ENCODE results near the gene IDH2.

The IDH2 gene

DNA sequence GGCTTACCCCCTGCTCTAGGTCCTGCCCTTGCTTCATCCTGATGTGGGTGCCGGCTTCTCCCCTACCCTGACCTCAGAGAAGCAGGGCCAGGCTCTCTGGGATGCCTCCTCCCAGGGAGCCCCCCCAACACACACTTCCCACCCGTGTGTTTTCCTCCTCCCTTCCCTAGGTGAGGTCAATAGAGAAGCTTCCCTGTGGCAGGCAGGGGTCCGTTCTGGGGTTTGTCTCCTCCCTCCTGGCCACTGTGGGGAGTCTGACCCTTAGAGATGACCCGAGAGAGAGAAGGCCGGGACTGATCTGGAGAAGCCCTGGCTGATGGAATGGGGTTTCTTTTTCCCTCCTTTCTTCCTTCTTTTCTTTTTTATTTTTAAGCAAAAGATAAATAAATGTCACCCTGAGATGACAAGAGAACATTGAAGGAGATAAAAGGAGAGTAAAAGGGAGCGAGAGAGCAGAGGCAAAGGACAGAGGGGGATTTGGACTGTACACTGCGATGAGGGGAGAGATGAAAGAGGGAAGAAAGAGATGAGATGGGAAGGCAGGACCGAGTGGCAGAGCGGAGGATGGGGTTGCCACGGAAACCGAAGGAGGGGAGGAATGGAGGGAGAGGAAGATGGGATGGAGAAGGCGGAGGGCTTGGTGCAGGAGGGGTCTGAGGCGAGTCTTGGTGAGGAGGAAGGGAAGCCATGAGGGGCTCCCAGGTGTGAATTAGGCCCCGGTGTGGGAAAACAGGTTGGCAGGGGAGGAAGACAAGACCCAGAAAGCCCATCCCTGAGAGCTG lies 48.4 kb downstream of the IDH2 start:
- H3K4me3 ChIP-seq (ENCODE audit: low read depth, low read length), result no peak overlapping the region
- no peaks in the 10 kb centered on the region for H3K27me3 ChIP-seq
- DNase-seq, result no peak
- H3K36me3 ChIP-seq, result no peaks in the 10 kb centered on the region
- TF ChIP-seq, protein P1, sequence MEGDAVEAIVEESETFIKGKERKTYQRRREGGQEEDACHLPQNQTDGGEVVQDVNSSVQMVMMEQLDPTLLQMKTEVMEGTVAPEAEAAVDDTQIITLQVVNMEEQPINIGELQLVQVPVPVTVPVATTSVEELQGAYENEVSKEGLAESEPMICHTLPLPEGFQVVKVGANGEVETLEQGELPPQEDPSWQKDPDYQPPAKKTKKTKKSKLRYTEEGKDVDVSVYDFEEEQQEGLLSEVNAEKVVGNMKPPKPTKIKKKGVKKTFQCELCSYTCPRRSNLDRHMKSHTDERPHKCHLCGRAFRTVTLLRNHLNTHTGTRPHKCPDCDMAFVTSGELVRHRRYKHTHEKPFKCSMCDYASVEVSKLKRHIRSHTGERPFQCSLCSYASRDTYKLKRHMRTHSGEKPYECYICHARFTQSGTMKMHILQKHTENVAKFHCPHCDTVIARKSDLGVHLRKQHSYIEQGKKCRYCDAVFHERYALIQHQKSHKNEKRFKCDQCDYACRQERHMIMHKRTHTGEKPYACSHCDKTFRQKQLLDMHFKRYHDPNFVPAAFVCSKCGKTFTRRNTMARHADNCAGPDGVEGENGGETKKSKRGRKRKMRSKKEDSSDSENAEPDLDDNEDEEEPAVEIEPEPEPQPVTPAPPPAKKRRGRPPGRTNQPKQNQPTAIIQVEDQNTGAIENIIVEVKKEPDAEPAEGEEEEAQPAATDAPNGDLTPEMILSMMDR (IDR thresholded peaks at IDR 0.05; ENCODE audit: low read depth, low read length), result no peak
- no peaks in the 10 kb centered on the region; the same call in 1 of the 2 replicates for H3K4me1 ChIP-seq
- no peaks in the 10 kb centered on the region for H3K9me3 ChIP-seq

DNA sequence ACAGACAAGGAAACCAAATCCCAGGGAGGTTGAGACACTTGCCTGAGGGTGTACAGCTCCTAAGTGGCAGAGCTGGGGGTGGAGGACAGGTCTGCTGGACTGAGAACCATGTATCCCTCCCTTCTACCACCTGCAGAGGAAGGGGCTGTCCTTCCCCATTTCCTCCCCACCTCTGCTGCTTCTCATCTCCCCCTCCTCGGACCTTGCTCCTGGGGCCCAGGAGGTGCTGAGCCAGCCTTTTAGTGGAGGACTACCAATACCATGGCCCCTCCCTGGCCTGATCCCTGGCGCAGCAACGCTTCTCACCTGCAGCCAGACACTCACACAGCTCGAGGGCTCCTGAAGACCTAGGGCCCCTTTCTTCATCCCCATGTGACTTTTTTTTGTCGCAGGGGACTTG lies 50.4 kb downstream of the IDH2 start:
- Histone ChIP-seq H3K9me3 (no peaks in the 10 kb centered on the region), H3K27me3 (no peaks in the 10 kb centered on the region), H3K4me3 (ENCODE audit: low read depth, low read length) (no peak overlapping the region), H3K4me1 (no peaks in the 10 kb centered on the region; the same call in 1 of the 2 replicates), H3K36me3 (no peaks in the 10 kb centered on the region)
- no peak for DNase-seq
- TF ChIP-seq, protein P1 (IDR thresholded peaks at IDR 0.05; ENCODE audit: low read depth, low read length), result no peak

DNA sequence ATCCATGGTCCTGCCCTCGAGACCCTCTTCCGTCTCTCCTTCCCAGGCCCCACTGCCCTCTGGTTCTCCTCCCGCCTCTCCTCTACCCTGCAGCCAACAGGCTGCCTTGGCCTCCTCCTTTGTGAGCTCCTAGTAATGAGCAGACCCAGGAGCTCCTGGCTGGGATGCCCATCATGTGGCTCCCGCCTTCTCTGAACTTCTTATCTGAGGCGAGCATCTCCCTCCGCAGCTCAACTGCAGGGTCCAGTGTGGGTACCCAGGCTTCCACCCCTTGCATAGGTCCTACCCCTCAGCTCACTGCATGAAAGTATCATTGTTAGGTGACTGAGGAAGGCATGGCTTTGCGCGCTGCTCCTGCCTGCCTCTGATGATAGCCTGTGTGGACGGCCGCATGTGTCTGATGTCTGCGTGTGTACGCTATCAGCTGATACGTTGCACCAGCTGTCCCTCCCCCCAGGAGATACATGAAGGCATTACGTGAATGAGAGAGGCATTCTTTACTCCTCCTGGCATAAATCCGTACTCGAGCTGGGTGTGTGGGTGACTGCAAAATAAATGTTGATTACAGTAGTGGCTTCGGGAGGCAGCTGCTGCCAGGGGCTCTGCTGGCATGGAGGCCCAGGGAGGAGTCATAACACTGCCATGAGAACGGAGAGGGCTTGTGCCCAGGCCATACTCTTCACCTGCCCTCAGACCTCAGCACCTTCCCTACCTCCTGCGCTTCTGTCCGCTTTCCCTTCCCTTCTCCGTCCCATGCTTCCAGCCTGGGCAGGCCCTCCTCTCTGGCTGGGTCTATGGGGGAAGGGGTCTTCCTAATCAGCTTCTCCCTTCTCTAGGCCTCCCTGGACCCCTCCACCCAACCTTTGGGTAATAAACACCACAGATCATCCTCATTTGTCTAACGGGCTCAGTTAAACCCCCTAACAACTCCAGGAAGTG lies 52.3 kb downstream of the IDH2 start:
- H3K36me3 ChIP-seq, result no peaks in the 10 kb centered on the region
- no peaks in the 10 kb centered on the region for H3K27me3 ChIP-seq
- no peak for DNase-seq
- TF ChIP-seq, protein P1 (IDR thresholded peaks at IDR 0.05; ENCODE audit: low read depth, low read length), result no peak
- H3K4me3 ChIP-seq (ENCODE audit: low read depth, low read length), result no peak overlapping the region
- H3K9me3 ChIP-seq, result no peaks in the 10 kb centered on the region
- H3K4me1 ChIP-seq, result no peaks in the 10 kb centered on the region; the same call in 1 of the 2 replicates

DNA sequence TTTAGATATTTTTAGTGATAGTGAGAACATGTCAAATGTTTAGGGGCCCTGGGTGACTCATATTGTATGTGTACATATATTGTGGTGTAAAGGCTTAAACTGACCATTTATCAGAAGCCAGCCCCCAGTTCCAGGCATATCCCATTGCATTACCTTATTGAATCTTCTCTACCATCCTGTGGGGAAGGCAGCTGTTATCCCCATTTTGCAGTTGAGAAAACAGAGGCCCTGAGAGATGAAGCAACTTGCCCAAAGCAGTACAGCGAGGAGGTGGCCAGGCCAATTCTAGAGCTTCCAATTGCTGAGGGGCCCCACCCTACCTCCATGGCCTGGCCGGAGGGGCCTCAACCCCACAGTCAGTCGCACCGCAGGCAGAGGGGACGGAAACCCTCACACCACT lies 53.2 kb downstream of the IDH2 start:
- TF ChIP-seq, protein P1 (IDR thresholded peaks at IDR 0.05; ENCODE audit: low read depth, low read length), result no peak
- H3K36me3 ChIP-seq, result no peaks in the 10 kb centered on the region
- no peaks in the 10 kb centered on the region for H3K4me1 ChIP-seq
- no peak for DNase-seq
- no peak overlapping the region for H3K4me3 ChIP-seq (ENCODE audit: low read depth, low read length)
- H3K27me3 ChIP-seq, result no peaks in the 10 kb centered on the region
- no peaks in the 10 kb centered on the region for H3K9me3 ChIP-seq

DNA sequence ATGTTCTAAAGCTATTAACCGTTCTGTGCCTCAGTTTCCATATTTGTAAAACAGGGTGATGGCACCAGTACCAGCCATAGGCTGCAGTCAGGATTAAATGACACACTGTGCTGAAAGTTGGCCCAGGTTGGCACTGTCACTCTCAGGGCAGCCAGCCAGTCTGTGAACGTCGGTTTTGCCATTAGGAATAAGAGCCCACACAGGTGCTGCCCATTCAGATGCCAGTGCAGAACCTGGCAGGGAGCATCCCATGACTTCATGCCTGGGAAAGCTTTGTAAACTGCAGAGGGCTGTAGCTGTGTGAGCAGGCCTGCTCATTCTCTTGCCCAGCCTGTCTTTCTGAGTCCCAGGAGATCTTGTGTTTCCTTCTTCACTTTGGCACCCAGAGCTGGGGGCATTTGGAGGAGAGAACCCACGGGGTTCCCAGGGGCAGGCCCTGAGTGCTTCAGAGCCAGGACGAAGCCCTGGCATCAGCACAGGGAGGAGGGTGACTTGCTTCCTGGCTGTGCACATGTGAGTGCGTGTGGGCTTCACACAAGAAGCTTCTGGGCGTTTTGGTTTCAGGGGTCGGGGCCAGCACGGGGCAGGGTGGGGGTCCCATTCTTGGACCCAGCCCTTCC lies 54.2 kb downstream of the IDH2 start:
- TF ChIP-seq, protein P1 (IDR thresholded peaks at IDR 0.05; ENCODE audit: low read depth, low read length), result no peak
- Histone ChIP-seq H3K4me1 (no peaks in the 10 kb centered on the region), H3K27me3 (no peaks in the 10 kb centered on the region), H3K4me3 (ENCODE audit: low read depth, low read length) (no peak overlapping the region), H3K36me3 (no peaks in the 10 kb centered on the region), H3K9me3 (no peaks in the 10 kb centered on the region)
- DNase-seq, result no peak

All from BE2C (cell line).